ENCODE results near the gene MMP12.

- no peak for TF ChIP-seq POLR2A (IDR thresholded peaks at IDR 0.05)
- no peak for TF ChIP-seq CTCF (IDR thresholded peaks at IDR 0.05)
- TF ChIP-seq POLR2AphosphoS5 (IDR thresholded peaks at IDR 0.05), result no peak
- no peak for TF ChIP-seq EP300 (IDR thresholded peaks at IDR 0.05)
Measured at GRCh38 chr11:102864724-102865123, 10.1 kb downstream of the MMP12 start.
